Peyer's patch (tissue), 4 donors: ENCODE results near the gene MNS1. TPM values are rescaled to one million over a fixed set of nuclear protein-coding genes. Genes with fewer than 3 reads are reported as not detected.
A peak's percentile ranks its signal among the peaks of the same experiment; 100 is the strongest.
"Not testable (repeated sequence)": the region's sequence is repeated elsewhere in the genome, so short reads cannot be mapped to it uniquely, and the experiment has no call there.

Experiments
- DNase-seq, 3 donors: peaks; one replicate each; pipeline ENCODE4 v3.0.0-alpha.2; 2017 to 2019
- H3K27ac ChIP-seq, 4 donors: fragments of 200-600 bp; sonication (generic); one replicate each; pipeline ENCODE4 v1.5.1; 2016 to 2019
- H3K27me3 ChIP-seq, 2 donors: fragments of 200-600 bp; sonication (generic); one replicate each; pipeline ENCODE4 v1.5.1; 2019
- H3K36me3 ChIP-seq, 3 donors: fragments of 200-600 bp; sonication (generic); one replicate each; pipeline ENCODE4 v1.5.1; 2016 to 2019
- H3K4me1 ChIP-seq, 4 donors: fragments of 200-600 bp; sonication (generic); one replicate each; pipeline ENCODE4 v1.5.1; 2016 to 2019
- H3K4me3 ChIP-seq, 4 donors: fragments of 200-600 bp; sonication (generic); 1 replicate in 3 of 4; 2 replicates in 1 of 4; pipeline ENCODE4 v1.5.1; 2016 to 2019; ENCODE audit warnings: mild to moderate bottlenecking in 1 of 4
- H3K9me3 ChIP-seq, 4 donors: fragments of 200-600 bp; sonication (generic); one replicate each; pipeline ENCODE4 v1.5.1; 2016 to 2019; ENCODE audit warnings: mild to moderate bottlenecking in 1 of 4
- CTCF ChIP-seq, 6 experiments: fragments of 450-650 bp in 4 of 6; fragments of 200-600 bp in 2 of 6; sonication (generic) in 1 of 6; IDR thresholded peaks; one replicate each; pipeline ENCODE4 v1.5.1; 2017 to 2019; ENCODE audit warnings: antibody characterized with exemption in 6 of 6, mild to moderate bottlenecking in 3 of 6, moderate library complexity in 1 of 6
- POLR2A ChIP-seq, 2 donors: fragments of 450-650 bp; IDR thresholded peaks; one replicate each; pipeline ENCODE4 v1.5.1; 2017; ENCODE audit warnings: antibody characterized with exemption in 2 of 2, mild to moderate bottlenecking in 2 of 2, moderate library complexity in 2 of 2
- total RNA-seq, 4 donors: library from RNA; depleted of rRNA; stranded (reverse); fragments of >200 nt; gene quantifications; one replicate each; pipeline ENCODE4 v1.1.0, GENCODE V29; 2016

Gene MNS1
- total RNA-seq, 4 donors from 2014 or later: 0.70 to 3.2 (median 1.5) TPM

DNA sequence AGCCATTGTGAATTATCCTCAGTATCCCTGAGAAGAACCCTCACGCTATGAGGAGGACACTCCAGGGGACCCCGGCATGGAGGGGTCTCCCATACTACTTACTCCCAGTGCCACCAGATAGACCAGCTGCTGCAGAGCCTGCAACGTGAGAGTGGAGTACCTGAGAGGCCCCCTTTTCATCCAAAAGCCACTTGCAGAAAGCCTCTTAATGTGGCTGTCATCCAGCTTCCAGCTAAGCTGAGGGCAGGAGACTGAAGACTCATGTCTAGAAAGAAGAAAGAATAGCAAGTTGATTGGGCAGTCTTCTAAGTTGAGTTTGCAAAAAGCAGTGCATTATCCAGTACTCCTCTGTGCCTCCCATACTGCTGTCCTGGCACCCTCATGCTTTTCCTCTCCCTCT is 27.3 kb upstream of the MNS1 start:
- DNase-seq: no peak
- no peak overlapping the region for H3K27ac ChIP-seq
- H3K27me3 ChIP-seq: no peaks in the 10 kb centered on the region
- no peaks in the 10 kb centered on the region for H3K9me3 ChIP-seq
- H3K4me1 ChIP-seq: no peaks in the 10 kb centered on the region
- TF ChIP-seq CTCF (IDR thresholded peaks at IDR 0.05) (no peak), POLR2A (IDR thresholded peaks at IDR 0.05) (no peak)
- H3K4me3 ChIP-seq: no peak overlapping the region
- no peaks in the 10 kb centered on the region for H3K36me3 ChIP-seq

DNA sequence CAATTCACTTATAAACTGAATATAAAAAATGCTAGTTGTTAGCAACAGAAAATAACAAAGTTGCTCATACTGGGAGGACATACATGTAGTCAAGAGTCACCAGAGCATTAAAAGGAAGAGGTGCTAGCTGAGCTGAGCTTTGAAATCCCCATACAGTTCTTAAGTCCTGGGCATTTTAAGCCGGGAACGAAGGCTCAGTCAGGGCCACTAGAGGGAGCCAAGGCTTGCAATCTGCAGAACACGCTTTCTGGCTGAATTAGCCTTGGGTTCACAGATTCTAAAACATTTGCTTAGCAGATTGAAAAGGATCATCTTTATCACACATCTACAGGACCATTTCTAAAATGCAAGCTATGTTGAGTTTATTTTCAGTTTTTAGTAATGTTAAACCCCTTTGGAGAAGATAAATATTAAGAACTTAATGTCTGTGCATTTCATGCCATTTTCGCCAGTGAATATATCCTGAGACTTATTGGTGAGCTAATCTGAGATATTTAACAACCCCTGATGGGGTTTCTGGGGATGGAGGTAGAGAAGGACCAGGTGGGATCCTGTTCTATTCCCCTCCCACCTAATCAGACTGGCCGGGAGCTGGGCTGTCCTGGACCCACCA is 26.3 kb upstream of the MNS1 start:
- DNase-seq: peak; percentile 35 to 87 (median 61)
- Histone ChIP-seq H3K27me3 (no peaks in the 10 kb centered on the region), H3K4me3 (no peak overlapping the region), H3K36me3 (no peaks in the 10 kb centered on the region), H3K27ac (no peak overlapping the region), H3K9me3 (no peaks in the 10 kb centered on the region), H3K4me1 (no peaks in the 10 kb centered on the region)
- TF ChIP-seq CTCF (IDR thresholded peaks at IDR 0.05) (peak; percentile 36 to 81 (median 70)), POLR2A (IDR thresholded peaks at IDR 0.05) (no peak)

- no peak overlapping the region for H3K27ac ChIP-seq
- H3K27me3 ChIP-seq: no peaks in the 10 kb centered on the region
- DNase-seq: peak in 1 of 3 donors; percentile 55
- no peak for TF ChIP-seq POLR2A (IDR thresholded peaks at IDR 0.05)
- no peak for TF ChIP-seq CTCF (IDR thresholded peaks at IDR 0.05)
- H3K4me3 ChIP-seq: no peak overlapping the region
- H3K36me3 ChIP-seq: no peaks in the 10 kb centered on the region
- no peaks in the 10 kb centered on the region for H3K9me3 ChIP-seq
- no peaks in the 10 kb centered on the region for H3K4me1 ChIP-seq
Measured at GRCh38 chr15:56490461-56490860, 25.5 kb upstream of the MNS1 start.

GRCh38 chr15:56486206-56486605 is 21.3 kb upstream of the MNS1 start:
- not testable (repeated sequence) for H3K4me3 ChIP-seq, DNase-seq, H3K27ac ChIP-seq, H3K9me3 ChIP-seq, H3K4me1 ChIP-seq, H3K36me3 ChIP-seq, H3K27me3 ChIP-seq

DNA sequence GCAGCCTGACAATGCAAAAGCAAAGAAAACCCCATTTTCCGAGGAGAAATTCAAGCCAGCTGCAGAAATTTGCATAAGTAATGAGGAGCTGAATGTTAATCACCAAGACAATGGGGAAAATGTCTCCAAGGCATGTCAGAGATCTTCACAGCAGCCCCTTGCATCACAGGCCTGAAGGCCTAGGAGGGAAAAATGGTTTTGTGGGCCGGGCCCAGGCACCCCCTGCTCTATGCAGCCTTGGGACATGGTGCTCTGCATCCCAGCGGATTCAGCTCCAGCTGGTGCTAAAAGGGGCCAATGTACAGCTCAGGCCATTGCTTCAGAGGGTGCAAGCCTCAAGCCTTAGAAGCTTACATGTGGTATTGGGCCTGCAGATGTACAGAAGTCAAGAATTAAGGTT is 20.5 kb upstream of the MNS1 start:
- H3K36me3 ChIP-seq, H3K27ac ChIP-seq, DNase-seq, H3K4me1 ChIP-seq, H3K9me3 ChIP-seq, H3K4me3 ChIP-seq, H3K27me3 ChIP-seq: not testable (repeated sequence)

DNA sequence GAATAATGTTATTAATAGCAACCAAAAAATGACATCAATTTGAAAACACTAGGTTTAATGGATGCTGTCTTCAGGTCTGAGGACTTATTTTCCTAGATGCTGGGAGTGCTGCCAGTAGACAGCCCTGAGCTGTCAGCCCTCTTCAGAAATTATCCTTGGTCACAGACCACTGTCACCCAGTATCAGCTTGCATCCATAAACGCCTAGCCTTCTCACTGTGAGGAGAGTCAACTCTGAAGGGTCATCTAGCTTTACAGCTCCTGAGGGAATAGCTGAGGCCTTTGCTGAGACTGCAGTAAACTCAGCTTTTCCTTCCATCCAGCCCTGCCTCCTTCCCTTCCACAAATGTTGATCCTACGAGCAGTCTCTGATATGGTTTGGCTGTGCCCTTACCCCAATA is 19.4 kb upstream of the MNS1 start:
- no peaks in the 10 kb centered on the region for H3K9me3 ChIP-seq
- no peak for DNase-seq
- no peaks in the 10 kb centered on the region for H3K27me3 ChIP-seq
- H3K27ac ChIP-seq: no peak overlapping the region
- no peaks in the 10 kb centered on the region for H3K4me1 ChIP-seq
- TF ChIP-seq POLR2A (IDR thresholded peaks at IDR 0.05) (no peak), CTCF (IDR thresholded peaks at IDR 0.05) (no peak)
- no peak overlapping the region for H3K4me3 ChIP-seq
- H3K36me3 ChIP-seq: no peaks in the 10 kb centered on the region

GRCh38 chr15:56475351-56475750 is 10.4 kb upstream of the MNS1 start:
- no peaks in the 10 kb centered on the region for H3K4me1 ChIP-seq
- DNase-seq: no peak
- H3K27ac ChIP-seq: no peak overlapping the region
- no peaks in the 10 kb centered on the region for H3K36me3 ChIP-seq
- H3K9me3 ChIP-seq: no peaks in the 10 kb centered on the region
- TF ChIP-seq POLR2A (IDR thresholded peaks at IDR 0.05) (no peak), CTCF (IDR thresholded peaks at IDR 0.05) (no peak)
- no peak overlapping the region for H3K4me3 ChIP-seq
- no peaks in the 10 kb centered on the region for H3K27me3 ChIP-seq
